ENCODE data around the gene CCL3.
"Not testable (repeated sequence)": the region's sequence is repeated elsewhere in the genome, so short reads cannot be mapped to it uniquely, and the experiment has no call there.

Gene CCL3

DNA sequence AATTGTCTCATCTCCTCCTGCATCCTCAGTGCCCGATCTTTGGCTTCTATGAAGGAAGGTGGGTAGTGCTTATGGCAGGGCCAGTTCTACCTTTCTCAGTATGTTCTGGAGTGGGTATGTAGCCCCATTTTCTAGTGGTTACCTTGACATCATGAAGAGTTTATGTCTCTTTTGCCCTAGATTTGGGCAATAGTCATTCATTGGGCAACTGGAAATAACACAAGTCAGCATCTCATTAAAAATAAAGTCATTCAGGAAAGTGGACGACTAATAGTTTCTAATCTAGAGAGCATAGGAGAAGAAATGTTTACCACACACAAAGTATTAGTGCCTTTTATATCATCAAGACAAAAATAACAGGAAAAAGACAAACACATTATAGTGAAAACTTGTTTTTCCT, 6.3 kb downstream of the CCL3 start:
- DNase-seq: not testable (repeated sequence)

DNA sequence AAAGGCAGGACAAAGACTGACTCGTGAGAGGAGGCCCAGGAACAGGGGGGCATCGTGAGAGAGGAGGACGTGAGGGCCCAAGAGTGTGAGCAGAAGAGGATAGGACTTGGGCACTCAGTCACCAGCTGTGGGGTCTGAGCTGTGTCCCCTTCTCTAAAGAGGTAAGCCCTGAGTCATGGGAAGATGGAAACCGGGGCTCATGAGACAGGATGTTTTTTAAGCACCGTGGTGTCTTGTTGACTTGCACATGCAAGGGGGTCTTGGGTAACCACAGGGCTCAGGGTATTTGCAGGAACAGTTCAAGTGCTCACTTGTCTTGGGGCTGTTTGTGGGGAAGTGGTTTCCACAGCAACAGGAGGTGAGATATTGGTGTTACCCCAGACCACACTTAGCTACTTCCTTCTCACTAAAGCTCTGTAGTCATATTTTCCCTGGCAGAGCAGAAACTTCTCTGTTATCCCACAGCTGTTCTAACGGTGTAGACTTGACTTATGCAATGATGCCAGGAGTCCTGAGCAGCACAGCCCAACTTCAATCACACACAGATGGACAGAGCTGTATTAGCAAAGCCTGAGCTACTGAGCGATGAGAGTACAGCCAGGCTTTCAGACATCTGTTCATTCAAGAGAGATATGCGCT, 7.3 kb downstream of the CCL3 start:
- peak; percentile 5 for DNase-seq

DNA sequence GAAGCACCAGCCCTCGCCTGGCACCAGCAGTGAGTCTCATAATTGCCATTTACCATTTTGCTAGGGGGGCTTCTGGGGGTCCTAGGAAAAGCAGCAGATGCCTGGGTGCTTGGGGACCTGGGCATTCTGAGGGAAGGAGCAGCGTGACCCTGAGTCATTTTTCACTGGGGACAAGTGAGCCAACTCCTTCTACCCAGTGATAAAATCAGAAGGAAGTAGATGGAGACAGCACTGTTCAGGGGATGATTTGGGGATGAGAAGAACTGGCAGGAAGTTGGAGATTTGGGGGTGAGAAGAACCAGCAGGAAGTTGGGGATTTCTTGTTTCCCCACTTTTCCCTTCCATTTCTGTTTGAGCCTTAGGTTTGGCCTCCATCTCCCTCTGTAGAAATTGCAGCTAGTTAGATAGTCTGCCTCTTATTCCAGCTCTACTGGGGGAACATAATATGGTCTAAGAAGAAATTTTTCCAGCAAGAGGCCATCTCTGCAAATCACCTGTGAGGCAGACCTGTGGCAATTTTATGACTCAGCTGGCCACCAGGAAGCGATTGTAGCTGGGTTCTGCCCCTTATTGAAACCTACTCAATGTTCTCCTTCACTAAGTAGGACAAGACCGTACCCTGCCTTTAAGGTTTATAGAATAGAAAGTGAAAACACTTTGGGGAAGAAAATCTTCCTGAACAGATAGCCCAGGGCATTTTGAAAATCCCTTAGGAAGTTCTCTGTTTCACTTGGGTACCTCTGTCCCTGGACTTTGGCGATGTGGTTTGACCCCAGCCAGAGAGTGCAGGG, 8.1 kb downstream of the CCL3 start:
- not testable (repeated sequence) for DNase-seq

DNA sequence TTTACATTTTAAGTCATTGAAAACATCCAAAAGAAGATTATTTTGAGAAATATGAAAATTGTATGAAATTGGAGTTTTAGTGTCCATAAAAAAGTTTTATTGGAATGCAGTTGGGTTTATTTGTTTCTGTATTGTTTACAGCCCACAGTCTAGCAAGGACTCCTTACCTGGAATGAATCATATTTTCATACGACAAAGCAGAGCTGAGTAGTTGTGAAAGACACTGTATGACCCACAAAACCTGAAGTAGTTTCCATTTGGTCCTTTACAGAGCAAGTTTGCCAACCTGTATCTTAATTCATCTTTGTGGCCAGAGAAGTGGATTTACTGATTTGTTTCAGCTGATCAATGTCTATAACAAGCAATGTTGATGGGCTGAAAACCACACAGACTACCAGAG, 15.6 kb downstream of the CCL3 start:
- no peak for DNase-seq

DNA sequence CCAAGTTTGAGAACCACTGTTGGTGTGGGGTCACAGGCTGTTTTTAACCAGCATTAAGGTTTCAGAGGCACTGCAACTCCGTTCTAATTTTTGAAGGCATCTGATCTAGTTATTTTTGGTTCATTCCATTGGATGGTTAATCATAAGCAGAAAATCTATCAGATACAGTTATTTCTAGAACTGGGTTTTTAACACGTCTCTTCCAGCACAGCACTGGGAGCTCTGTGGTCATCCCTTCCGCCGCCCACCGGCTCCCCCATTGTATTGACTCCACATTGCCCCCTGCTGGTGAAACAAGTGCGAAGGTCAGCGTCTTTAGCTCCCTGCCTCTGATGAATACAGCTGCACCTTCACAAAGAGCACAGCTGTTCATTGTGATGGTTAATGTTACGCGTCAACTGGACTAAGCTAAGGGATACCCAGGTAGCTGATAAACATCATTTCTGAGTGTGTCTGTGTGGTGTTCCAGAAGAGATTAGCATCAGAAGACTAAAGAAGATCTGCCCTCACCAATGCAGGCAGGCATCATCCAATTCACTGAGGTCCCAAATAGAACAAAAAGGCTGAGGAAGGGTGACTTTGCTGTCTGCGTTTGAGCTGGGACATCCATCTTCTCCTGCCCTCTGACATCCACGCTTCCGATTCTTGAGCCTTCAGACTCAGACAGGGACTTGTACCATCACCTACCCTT, 17.4 kb downstream of the CCL3 start:
- no peak for DNase-seq

GRCh38 chr17:36071751-36072150, 18.2 kb downstream of the CCL3 start:
- DNase-seq: no peak

DNA sequence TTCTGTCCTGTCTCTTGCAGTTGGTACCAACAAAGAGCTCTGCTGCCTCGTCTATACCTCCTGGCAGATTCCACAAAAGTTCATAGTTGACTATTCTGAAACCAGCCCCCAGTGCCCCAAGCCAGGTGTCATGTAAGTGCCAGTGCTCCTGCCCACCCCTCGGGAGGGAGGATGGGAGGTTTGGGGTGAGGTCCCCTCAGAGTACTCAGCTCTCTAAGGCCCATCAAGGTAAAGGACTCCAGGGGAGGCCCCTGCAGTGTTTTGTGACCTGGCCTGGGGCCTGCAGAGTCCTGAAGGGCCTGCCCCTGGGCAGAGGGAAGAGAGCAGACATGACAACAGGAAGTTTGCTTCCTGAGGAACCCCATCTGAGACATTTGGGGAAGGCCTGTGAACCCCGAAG, 19.5 kb downstream of the CCL3 start:
- DNase-seq: no peak

GRCh38 chr17:36069136-36069535, 20.8 kb downstream of the CCL3 start:
- DNase-seq: no peak

- no peak for DNase-seq
Observed at GRCh38 chr17:36068524-36068923, 21.4 kb downstream of the CCL3 start.

- no peak for DNase-seq
Observed at GRCh38 chr17:36066365-36066985, 23.5 kb downstream of the CCL3 start.

DNA sequence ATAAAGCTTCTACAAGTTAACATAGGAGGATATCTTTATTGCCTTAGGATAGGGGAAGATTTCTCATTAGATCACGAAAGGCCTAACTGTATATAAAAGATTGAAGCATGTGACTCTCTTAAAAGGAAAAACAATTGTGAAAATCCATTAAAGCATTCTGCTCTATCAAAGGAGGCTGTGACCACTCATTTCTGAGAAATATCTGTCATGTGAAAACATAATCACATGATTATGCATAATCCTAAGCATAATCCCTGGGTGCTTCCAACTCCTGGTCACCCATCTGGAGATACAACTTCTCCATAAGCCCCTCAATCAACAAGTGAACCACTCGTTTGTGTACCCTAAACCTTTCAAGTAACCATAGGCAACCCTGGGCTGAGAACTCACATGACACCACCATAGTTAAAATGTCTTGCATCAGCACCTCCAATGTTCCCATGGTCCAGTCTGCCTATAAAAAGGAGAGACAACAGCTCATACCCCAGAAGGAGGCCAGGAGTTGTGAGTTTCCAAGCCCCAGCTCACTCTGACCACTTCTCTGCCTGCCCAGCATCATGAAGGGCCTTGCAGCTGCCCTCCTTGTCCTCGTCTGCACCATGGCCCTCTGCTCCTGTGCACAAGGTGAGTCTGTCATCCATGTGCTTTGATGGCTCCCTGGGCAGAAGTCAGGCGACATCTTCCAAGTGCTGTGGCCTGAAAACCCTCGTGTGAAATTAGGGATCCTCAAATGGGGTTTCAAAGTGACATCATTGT, 26.0 kb downstream of the CCL3 start, which contains the start of gene CCL18:
TSS of gene CCL18 (plus strand) at position 487 of the 756 bp plus-strand sequence. CDS start at position 558, 71 bp downstream.
- DNase-seq: no peak

- no peak for DNase-seq
Observed at GRCh38 chr17:36060816-36061215, 29.1 kb downstream of the CCL3 start.

GRCh38 chr17:36059406-36059805, 30.5 kb downstream of the CCL3 start:
- DNase-seq: no peak

- DNase-seq: no peak
Observed at GRCh38 chr17:36057911-36058310, 32.0 kb downstream of the CCL3 start.

DNA sequence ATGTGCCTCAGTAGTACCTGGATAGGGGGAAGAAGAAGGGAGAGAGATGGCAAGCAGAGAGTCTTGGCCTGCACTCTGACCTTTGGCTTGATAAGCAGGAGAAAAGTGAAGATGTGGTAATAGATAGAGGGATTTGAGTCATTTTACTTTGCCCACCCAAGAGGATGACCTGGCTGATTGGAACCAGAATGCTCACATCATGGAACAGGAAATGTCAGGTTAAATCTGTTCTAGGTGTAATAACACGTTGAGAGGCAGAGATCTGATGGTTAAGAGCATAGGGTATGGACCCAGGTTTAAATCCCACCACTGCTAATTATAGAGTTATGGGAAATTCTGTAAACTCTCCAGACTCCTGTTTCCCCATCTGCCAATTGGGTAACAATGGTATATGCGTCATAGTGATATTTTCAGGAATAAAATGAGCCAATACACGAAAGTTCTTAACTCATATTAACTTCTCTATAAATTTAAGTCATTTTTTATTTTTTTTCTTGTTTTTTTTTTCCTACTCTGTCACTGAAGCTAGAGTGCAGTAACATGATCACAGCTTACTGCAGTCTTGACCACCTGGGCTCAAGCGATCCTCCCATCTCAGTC, 33.9 kb downstream of the CCL3 start:
- DNase-seq: no peak

GRCh38 chr17:36055171-36055570, 34.8 kb downstream of the CCL3 start:
- no peak for DNase-seq

DNA sequence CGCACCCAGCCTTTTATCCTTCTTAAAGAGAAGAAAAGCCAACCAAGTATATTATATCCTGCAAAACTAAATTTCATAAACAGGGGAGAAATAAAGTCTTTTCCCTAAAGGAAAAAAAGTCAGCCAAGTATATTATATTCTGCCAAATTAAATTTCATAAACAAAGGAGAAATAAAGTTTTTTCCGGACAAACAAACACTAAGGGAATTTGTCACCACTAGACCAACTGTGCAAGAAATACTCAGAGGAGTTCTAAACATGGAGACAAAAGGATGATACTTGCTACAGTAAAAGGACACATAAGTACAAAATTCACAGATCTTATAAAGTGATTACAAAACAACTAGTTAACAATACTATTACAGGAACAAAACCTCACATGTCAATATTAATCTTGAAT, 40.3 kb downstream of the CCL3 start:
- no peak for DNase-seq

- no peak for DNase-seq
Observed at GRCh38 chr17:36048066-36048465, 41.9 kb downstream of the CCL3 start.
